ENCODE results near the gene LNX1. TPM values are rescaled to one million over a fixed set of nuclear protein-coding genes. Genes with fewer than 3 reads are reported as not detected.

LNX1 gene
- polyA plus RNA-seq, 1 of the 3 experiments (the other 2 are of a cell fraction), result 0.16 TPM

- Histone ChIP-seq H3K9me3 (no peaks in the 10 kb centered on the region), H2AFZ (ENCODE audit: low read depth) (no peak overlapping the region), H3K36me3 (replicated peaks in 1 of 2; ENCODE audit: control insufficient read depth in 1 of 2, insufficient read depth in 2 of 2, low read length in 1 of 2) (no peaks in the 10 kb centered on the region), H3K27ac (ENCODE audit: low read depth in 2 of 2, low read length in 1 of 2) (no peak overlapping the region), H3K4me2 (no peak overlapping the region), H3F3A (replicated peaks; ENCODE audit: insufficient read depth) (no peaks in the 10 kb centered on the region), H3K4me3 (ENCODE audit: low read depth in 2 of 2, low read length in 1 of 2) (no peak overlapping the region), H3K79me2 (ENCODE audit: insufficient read depth) (no peaks in the 10 kb centered on the region), H3K9ac (no peak overlapping the region), H3K9me2 (no peaks in the 10 kb centered on the region), H3K27me3 (ENCODE audit: insufficient read depth) (no peaks in the 10 kb centered on the region), H3K4me1 (ENCODE audit: control insufficient read depth in 1 of 2, insufficient read depth in 2 of 2, low read depth in 1 of 2, low read length in 1 of 2) (no peaks in the 10 kb centered on the region; a peak in 1 of 4 replicates), H4K20me1 (ENCODE audit: insufficient read depth) (no peaks in the 10 kb centered on the region)
- POLR2A ChIA-PET, result no interaction called here
- 53% methylated on average over 1 of the region's 1 CpG for WGBS (ENCODE audit: low lambda C conversion rate)
- no peak for DNase-seq
- CTCF ChIA-PET, result interaction anchor here (0.6 to 1.3 kb wide), 3 partner anchors 10 to 84 kb away, joined by 3 read pairs; no protein-coding TSS in a partner anchor
- no peak for TF ChIP-seq SMC3 (IDR thresholded peaks at IDR 0.05; ENCODE audit: low read depth, low read length)
- no peak for TF ChIP-seq RCOR1 (IDR thresholded peaks at IDR 0.05; ENCODE audit: low read length)
- no peak for TF ChIP-seq TCF12 (IDR thresholded peaks at IDR 0.05)
- no peak for TF ChIP-seq USF1 (IDR thresholded peaks at IDR 0.05; ENCODE audit: borderline replicate concordance, low read depth)
- TF ChIP-seq PBX3 (IDR thresholded peaks at IDR 0.05), result no peak
- no peak for TF ChIP-seq FOXM1 (IDR thresholded peaks at IDR 0.05; ENCODE audit: low read depth)
Observed at GRCh38 chr4:53618321-53618720, 27.0 kb upstream of the LNX1 start.

DNA sequence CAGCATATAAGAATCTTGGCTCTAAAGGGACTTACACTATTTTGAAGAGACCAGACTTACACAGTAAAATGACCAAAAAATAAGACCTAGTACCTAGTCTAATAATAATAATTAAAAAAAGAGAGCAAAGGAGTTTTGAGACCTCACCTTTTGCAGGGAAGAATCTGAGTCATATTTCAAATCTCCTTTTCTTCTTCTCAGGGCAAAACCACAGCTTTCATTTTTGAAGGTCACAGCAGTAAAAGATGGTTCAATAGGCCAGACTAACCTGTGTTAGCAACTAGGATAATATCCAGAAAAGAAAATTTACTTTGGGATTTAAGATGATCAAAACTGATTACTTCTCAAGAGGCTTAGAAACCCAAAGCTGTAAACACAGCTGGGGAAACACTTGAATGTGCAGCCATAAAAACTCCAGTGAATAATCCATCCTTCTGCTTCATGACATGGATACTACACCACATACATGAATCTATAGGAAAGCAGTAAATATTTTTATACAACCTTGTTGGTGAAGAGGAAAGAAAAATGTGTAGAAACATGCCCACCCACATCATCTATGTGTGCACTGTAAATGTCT is 25.9 kb upstream of the LNX1 start:
- H3K36me3 ChIP-seq (replicated peaks in 1 of 2; ENCODE audit: control insufficient read depth in 1 of 2, insufficient read depth in 2 of 2, low read length in 1 of 2), result no peaks in the 10 kb centered on the region
- TF ChIP-seq MEF2A (IDR thresholded peaks at IDR 0.05; ENCODE audit: borderline replicate concordance, low read depth) (no peak), TEAD4 (IDR thresholded peaks at IDR 0.05; ENCODE audit: borderline replicate concordance, insufficient read depth) (no peak), YY1 (IDR thresholded peaks at IDR 0.05; ENCODE audit: low read depth) (no peak)
- TF ChIP-seq, protein P1, sequence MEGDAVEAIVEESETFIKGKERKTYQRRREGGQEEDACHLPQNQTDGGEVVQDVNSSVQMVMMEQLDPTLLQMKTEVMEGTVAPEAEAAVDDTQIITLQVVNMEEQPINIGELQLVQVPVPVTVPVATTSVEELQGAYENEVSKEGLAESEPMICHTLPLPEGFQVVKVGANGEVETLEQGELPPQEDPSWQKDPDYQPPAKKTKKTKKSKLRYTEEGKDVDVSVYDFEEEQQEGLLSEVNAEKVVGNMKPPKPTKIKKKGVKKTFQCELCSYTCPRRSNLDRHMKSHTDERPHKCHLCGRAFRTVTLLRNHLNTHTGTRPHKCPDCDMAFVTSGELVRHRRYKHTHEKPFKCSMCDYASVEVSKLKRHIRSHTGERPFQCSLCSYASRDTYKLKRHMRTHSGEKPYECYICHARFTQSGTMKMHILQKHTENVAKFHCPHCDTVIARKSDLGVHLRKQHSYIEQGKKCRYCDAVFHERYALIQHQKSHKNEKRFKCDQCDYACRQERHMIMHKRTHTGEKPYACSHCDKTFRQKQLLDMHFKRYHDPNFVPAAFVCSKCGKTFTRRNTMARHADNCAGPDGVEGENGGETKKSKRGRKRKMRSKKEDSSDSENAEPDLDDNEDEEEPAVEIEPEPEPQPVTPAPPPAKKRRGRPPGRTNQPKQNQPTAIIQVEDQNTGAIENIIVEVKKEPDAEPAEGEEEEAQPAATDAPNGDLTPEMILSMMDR (IDR thresholded peaks at IDR 0.05), result no peak
- TF ChIP-seq, protein P2, sequence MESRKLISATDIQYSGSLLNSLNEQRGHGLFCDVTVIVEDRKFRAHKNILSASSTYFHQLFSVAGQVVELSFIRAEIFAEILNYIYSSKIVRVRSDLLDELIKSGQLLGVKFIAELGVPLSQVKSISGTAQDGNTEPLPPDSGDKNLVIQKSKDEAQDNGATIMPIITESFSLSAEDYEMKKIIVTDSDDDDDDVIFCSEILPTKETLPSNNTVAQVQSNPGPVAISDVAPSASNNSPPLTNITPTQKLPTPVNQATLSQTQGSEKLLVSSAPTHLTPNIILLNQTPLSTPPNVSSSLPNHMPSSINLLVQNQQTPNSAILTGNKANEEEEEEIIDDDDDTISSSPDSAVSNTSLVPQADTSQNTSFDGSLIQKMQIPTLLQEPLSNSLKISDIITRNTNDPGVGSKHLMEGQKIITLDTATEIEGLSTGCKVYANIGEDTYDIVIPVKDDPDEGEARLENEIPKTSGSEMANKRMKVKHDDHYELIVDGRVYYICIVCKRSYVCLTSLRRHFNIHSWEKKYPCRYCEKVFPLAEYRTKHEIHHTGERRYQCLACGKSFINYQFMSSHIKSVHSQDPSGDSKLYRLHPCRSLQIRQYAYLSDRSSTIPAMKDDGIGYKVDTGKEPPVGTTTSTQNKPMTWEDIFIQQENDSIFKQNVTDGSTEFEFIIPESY (IDR thresholded peaks at IDR 0.05; ENCODE audit: borderline replicate concordance, low read depth), result no peak
- H3K9ac ChIP-seq, result no peak overlapping the region
- CTCF ChIA-PET, result interaction anchor here (0.9 to 1.3 kb wide), 3 partner anchors 9 to 16 kb away, joined by 3 to 4 read pairs (median 3); no protein-coding TSS in a partner anchor
- H3K79me2 ChIP-seq (ENCODE audit: insufficient read depth), result no peaks in the 10 kb centered on the region
- no peaks in the 10 kb centered on the region for H3K9me3 ChIP-seq
- DNase-seq, result no peak
- no peaks in the 10 kb centered on the region; a peak in 1 of 4 replicates for H3K4me1 ChIP-seq (ENCODE audit: control insufficient read depth in 1 of 2, insufficient read depth in 2 of 2, low read depth in 1 of 2, low read length in 1 of 2)
- no peak overlapping the region; the same call in 1 of the 2 replicates for H2AFZ ChIP-seq (ENCODE audit: low read depth)
- no peaks in the 10 kb centered on the region for H4K20me1 ChIP-seq (ENCODE audit: insufficient read depth)
- no peaks in the 10 kb centered on the region for H3K27me3 ChIP-seq (ENCODE audit: insufficient read depth)
- POLR2A ChIA-PET, result no interaction called here
- no peaks in the 10 kb centered on the region for H3F3A ChIP-seq (replicated peaks; ENCODE audit: insufficient read depth)
- no peak overlapping the region for H3K27ac ChIP-seq (ENCODE audit: low read depth in 2 of 2, low read length in 1 of 2)
- no peak overlapping the region for H3K4me2 ChIP-seq
- H3K9me2 ChIP-seq, result no peaks in the 10 kb centered on the region
- H3K4me3 ChIP-seq (ENCODE audit: low read depth in 2 of 2, low read length in 1 of 2), result no peak overlapping the region

All from SK-N-SH (cell line).